ENCODE data around the gene ADAMTS12. TPM values are rescaled to one million over a fixed set of nuclear protein-coding genes. Genes with fewer than 3 reads are reported as not detected.

ADAMTS12 gene
- total RNA-seq, 1 donor from 2014 or later: 1.7 TPM

- DNase-seq (ENCODE audit: low spot score): no peak
These were observed 412.5 kb downstream of the ADAMTS12 start for GRCh38 chr5:33479311-33479710.

- no peak for DNase-seq (ENCODE audit: low spot score)
These were observed 414.0 kb downstream of the ADAMTS12 start for GRCh38 chr5:33477816-33478215.

GRCh38 chr5:33476992-33477391 is 414.8 kb downstream of the ADAMTS12 start:
- no peak for DNase-seq (ENCODE audit: low spot score)

DNA sequence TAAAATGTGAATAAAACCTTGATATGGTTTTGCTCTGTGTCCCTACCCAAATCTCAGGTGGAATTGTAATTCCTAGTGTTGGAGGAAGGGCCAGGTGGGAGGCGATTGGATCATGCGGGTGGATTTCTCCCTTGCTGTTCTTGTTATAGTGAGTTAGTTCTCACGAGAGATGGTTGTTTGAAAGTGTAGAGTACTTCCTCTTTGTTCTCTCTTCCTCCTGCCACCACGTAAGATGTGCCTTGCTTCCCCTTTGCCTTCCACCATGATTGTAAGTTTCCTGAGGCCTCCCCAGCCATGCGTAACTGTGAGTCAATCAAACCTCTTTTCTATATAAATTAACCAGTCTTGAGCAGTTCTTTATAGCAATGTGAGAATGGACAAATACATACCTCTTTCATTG is 416.1 kb downstream of the ADAMTS12 start:
- no peak for DNase-seq (ENCODE audit: low spot score)

GRCh38 chr5:33474931-33475499 is 416.8 kb downstream of the ADAMTS12 start:
- DNase-seq (ENCODE audit: low spot score): no peak

DNA sequence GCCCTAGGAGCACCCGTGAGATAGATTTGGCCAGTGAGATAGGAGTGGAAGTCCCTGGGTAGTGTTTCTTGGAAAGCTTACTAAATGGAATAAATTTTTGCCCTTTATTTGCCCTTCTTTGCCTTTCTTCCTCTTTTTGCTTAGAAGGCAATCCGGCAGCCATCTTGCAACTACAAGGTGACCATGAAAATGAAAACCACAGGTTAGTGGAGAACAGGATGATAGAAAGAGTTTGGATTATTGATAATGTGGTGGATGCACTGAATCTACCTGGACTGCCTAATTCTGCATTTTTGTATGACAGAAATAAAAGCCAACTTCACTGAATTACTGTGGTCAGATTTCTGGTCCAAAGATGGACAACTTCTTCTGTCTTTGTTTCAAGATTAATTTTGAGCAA is 417.8 kb downstream of the ADAMTS12 start:
- DNase-seq (ENCODE audit: low spot score): no peak

Other genes starting within 250 kb of the ADAMTS12 start
- not detected for gene RXFP3, start 44.4 kb upstream of the ADAMTS12 start, total RNA-seq
- gene SLC45A2, start 92.7 kb upstream of the ADAMTS12 start, total RNA-seq: not detected
- 15.2 TPM for gene AMACR, start 116.1 kb upstream of the ADAMTS12 start, total RNA-seq
- gene C1QTNF3, start 151.2 kb upstream of the ADAMTS12 start, total RNA-seq: 12.7 TPM